Kasumi-1 (cell line): ENCODE measurements around the gene URI1.
"Not testable (repeated sequence)": the region's sequence is repeated elsewhere in the genome, so short reads cannot be mapped to it uniquely, and the experiment has no call there.

Source experiments
- DNase-seq, 2 experiments: peaks; one replicate each; lab custom pipeline; 2025; lab: John Stamatoyannopoulos, UW

The URI1 gene

DNA sequence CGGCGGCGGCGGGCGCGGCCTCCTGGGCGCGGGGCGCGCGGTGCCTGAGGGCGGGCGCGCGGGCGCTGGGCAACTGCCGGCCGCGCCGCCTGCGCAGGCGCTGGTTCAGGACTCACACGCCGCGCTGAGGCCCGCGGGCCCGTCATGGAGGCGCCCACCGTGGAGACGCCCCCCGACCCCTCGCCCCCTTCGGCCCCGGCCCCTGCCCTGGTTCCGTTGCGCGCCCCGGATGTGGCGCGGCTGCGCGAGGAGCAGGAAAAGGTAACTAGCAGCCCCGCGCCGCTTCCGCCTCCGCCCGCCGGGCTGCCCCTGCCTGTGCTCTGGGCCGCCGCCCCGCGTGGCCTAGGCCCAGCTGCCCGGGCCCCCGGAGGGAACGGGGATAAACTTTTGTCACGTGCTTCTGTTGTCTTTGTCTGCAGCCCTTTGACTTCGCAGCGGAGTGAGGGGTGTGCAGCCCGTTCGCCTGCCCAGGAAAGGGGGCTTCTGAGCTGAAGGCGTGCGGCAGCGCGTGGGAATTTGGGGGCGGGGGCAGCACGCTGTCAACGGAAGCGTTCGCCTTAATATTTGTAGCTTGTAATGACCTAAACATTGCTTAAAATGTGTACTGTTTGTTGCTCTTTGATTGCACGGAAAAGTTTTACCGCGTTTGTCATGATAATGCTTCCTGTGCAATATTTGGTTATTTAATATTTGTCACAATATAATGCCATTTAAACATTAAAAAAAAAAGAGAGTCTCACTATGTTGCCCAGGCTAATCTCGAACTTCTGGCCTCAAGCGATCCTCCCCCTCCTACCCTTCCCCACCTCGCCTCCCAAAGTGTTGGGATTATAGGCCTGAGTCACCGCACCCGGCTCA, 594 bp downstream of the URI1 start:
- peak; percentile 39 to 50 for DNase-seq

DNA sequence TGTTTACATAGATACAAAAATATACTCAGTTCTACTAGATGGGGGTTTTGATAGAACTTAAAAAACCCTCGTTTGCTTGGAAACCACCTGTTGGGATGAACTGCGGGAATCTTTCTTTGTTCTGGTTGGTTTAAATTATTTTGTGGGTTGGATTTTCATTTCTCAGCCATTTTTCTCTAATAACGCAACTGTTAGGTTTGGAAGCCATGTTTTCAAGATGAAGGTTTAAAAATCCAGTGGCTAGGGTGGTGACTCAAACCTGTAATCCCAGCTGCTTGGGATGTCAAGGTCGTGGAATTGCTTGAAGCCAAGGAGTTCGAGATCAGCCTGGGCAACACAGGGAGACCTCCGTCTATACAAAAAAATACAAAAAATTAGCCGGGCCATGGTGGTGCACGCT, 1.6 kb downstream of the URI1 start:
- DNase-seq, result no peak

DNA sequence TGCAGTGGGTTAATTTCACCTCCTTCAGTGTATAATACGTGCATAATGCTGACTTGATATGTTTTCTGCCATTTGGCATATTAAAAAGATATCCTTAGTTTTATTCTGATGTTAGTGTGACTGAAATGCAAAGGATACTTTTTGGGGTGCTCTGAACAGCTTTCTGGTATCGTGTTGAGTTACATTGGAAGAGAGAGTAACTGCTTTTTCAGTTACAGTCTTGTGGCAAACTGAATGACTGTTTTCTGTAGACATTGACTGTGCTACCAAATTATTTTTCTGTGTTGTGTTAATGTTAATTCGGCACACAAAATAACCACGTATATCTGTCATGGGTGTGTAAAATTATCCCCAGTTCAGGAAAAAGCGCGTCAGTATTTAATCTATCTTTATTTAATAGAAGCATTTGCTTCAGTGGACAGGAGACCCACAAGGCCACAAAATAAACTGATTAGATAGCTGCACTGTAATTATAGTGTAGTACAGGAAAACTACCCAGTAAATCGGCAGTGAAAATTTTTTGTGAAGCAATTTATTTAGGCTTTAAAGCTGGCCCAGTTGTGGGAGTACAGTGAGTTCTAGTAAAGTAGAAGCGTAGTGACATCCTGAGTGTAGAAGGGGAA, 2.5 kb downstream of the URI1 start:
- DNase-seq, result no peak

DNA sequence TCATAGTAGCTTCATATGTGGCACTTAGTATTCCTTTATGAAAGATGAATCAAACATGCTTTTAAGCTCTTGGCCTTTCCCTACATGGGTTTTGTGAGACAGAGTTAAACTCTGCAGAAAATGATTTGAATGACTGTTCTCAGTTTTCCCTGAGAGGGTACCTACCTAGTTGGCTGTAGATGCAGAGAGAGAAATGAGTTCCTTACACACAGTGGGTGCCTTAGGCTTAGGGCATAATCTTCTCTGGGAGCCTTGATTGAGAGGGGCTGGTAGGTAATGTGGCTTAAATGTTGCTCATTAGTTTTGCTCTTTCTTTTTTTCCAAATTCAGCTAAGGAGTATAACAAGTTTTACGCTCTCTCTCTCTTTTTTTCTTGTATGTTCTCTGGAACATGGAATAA, 3.0 kb downstream of the URI1 start:
- DNase-seq, result no peak

DNA sequence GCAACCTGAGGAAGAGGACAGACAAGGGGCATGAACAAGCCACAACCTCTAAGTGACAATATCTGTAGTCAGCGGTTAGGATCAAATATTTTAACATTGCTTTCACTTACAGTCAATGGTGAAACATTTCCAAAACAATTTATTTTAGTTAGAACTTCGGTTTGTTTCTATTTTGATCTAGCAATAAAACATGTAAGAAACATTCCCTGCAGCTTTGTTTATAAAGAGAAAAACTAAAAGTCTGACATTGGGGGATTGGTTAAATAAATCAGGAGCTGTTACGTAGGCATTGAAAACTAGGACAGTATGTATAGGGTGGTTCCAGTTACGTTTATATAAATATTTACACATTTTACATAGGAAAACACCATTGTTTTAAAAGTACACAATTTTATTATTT, 3.4 kb downstream of the URI1 start:
- no peak for DNase-seq

DNA sequence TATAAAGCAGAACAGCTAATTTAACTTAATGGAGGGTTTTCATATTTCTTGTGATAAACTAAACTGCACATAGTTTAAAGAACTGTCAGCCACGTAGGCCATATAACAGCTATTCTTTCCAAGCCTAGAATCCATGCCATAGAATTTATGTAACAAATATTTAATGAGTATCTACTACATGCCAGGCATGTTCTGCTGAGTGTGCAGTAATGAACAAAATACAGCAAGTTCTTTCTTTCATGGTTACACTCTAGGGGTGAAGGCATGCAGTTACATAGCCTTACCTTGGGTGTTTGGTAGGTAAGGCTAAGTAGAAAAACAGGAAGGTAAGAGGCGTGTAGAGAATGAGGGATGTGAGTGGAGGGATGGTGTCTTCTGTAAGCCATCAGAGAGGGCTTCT, 4.6 kb downstream of the URI1 start:
- DNase-seq, result no peak

DNA sequence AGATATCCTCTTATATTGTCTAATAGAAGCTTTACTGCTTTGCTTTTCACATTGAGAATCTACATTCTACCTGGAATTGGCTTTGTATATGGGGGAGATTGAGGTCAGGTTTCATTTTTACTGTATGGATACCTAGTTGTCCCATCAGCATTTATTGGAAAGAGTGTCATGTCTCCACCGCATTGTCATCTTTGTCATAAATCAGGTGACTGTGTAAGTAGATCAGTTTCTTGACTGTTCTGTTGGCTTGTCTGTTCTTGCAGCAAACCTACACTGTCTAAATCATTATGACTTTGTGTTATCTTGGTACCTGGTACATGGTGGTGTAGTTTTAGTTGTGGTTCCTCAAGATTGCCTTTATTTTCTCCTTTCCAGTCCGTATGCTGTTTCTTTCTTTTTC, 5.8 kb downstream of the URI1 start:
- no peak for DNase-seq

DNA sequence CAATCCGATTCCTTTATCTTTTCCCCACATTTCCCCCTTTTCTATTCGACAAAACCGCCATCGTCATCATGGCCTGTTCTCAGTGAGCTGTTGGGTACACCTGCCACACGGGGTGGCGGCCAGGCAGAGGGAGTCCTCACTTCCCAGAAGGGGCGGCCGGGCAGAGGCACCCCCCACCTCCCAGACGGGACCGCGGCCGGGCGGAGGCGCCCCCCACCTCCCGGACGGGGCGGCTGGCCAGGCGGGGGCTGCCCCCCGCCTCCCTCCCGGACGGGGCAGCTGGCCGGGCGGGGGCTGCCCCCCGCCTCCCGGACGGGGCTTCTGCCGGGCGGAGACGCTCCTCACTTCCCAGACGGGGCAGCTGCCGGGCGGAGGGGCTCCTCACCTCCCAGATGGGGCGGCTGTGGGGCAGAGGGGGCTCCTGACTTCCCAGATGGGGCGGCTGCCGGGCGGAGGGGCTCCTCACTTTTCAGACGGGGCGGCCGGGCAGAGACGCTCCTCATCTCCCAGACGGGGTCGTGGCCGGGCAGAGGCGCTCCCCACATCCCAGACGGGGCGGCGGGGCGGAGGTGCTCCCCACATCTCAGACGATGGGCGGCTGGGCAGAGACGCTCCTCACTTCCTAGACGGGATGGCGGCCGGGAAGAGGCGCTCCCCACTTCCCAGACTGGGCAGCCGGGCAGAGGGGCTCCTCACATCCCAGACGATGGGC, 6.9 kb downstream of the URI1 start:
- DNase-seq, result not testable (repeated sequence)

DNA sequence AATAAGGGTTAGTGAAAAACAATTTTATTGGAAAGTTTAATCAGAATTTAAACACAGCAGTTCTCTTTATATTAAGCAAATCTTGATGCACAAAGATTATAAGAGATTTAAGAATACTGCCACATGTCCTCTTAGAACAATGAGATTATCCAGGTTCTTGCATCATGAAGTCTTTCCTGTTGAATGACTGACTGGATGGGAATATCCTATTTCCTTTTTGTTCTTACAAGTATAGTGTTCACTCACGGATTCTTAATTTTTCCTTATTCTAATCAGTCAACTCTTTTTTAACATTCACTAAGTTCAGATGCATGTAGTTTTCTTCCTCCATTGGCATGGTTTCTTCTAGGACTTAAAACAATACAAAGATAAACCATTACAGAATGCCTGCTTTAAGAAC, 10.1 kb downstream of the URI1 start:
- DNase-seq, result no peak

DNA sequence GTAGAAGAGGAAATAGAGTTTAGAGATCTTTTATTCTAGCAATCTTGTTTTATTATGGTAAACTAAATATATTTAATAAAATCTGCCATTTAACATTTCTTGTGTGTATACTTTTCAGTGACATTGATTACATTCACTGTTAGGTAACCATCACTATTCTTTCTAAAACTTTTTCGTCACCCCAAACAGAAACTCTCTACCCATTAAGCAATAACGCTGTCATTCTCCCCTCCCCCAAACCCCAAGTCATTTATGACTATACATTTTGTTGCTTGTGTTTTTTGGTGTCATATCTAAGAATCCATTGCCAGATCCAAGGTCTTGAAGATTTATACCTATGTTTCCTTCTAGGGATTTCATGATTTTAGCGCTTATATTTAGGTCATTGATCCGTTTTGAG, 10.6 kb downstream of the URI1 start:
- DNase-seq, result no peak

DNA sequence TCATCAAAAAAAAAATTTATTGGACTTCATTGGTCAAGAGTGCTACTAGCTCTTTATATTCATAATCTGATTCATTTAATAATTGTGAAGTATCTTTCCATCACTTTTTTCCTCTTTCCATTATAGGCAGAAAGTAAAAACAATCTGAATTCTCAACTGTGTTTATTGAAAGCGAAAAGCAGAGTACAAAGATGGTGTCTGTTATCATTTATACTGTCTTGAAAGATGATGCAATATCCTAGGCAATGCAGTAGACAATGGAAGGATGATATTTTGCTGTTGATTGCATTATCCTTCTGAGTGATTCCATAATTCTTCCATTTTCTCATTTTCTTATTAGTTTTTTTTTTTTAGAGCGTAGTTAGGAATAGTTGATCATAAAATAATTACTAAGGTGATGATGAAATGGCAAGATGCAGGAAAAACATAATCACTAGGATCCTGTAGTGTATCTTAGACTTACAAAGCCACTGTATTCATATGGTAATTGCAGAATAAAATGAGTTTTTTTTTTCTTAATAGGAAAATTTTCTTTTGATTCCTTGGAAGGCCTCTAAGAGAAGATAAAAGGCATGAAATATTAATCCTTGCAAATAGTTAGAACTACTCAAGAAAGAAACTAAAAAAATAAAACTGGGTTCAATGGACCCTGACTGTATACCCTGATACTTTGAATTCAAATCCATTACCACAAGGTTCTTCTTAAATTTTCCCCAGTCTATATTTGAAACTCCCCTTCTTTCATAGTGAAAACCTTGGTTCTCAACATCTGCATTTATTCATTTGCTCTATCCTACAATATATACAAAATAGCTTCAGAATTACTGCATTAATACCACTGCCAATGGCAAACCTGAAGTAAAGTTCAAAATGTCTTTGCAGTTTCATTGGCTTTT, 11.6 kb downstream of the URI1 start:
- no peak for DNase-seq

DNA sequence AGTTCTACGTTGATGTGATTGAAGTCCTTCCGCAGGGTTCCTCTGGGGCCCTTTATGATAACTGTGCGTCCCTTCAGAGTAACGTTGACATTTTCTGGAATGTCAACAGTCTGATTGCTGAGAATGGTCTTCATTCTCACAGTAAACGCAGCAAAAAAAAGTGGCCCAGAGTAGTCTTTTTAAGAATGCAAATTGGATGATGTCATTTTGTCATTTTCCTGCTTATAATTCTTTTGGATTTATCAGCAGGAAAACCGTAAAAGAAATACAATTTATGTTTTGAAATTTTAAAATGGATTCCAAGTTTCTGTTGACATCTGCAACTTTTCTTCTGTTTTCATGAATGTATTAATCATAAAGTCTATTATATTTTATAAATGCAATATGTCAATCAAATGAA, 14.8 kb downstream of the URI1 start:
- DNase-seq, result no peak

DNA sequence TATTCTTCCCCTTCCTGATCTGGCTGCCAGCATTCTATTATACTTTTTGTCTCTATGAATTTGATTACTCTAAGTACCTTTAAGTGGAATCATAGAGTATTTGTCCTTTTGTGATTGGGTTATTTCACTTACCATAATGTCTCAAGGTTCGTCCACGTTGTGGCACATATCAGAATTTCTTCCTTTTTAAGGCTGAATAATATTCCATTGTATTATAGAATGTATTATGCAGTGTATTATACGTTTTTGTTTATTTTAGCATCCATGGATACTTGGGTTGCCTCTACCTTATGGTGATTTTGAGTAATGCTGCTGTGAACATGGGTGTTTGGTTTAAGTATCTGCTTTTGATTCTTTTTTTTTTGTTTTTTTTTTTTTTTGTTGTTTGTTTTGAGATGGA, 19.3 kb downstream of the URI1 start:
- no peak for DNase-seq

DNA sequence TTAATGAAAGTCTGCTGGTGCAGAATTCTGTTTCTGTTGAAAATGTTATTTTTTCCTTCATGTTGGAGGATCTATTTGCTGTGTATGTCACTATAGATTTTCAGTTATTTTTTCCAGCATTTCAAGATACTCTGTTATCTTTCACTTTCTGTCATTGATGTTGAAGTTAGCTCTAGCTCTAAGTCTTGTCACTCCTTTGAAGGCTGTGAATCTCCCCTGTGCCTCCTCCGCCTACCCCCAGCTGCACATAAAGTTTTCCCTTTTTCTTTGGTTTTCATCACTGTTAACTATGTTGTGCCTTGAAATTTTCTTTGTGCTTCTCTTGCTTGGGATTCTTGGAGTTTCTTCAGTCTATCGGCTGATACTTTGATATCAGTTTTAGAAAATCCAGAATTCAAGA, 20.8 kb downstream of the URI1 start:
- DNase-seq, result no peak

DNA sequence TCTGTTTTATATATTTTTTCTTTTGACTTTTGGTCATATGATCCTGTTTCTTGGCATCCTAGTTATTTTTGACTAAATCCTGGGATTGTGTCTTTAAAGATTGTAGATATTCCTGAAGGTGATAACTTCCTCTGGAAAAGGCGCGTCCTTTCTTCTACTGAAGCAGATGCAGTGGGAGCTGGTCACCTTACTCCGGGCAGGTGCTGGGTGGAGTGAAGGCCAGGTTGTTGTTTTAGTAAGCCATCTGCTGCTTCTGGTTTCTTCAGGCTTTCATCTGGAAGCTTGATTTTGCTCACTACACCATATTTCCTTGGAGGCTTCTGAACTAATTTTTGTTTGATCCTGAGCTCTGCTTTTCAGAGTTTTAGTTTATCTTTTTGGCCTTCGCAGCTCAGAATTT, 21.5 kb downstream of the URI1 start:
- DNase-seq, result no peak

DNA sequence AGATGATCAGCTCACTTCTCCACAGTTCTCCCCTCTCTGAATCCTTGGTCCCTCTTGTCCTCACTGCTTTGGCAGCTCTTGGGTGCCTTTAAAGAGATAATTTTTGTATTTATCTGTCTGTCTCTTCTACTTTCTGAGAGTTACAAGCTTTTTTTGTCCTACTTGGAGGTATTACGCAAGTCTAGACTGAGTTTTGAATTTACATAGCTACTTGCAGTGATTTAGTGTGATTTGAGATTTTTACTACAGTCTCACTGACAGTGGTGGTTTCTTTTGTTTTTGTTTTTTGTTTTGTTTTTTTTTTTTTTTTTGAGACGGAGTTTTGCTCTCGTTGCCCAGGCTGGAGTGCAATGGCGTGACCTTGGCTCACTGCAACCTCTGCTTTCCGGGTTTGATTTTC, 22.1 kb downstream of the URI1 start:
- no peak for DNase-seq

DNA sequence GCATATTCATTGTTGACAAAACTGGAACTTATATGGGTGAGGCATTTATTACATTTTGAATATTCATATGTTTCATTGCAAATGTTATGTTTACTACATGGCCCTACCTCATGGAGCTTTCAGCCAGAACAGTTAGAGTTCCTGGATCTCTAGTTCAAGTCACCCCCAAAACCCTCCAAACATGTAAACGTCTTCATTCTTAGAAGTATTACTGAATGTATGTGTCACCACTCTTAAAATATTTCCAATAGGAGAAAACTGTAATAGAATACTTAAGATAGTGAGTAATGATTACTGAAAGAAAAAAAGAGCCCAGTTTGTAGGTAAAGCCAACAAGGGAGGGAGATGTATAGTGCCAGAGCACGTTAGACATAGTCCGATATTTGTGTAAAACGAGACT, 23.5 kb downstream of the URI1 start:
- no peak for DNase-seq

DNA sequence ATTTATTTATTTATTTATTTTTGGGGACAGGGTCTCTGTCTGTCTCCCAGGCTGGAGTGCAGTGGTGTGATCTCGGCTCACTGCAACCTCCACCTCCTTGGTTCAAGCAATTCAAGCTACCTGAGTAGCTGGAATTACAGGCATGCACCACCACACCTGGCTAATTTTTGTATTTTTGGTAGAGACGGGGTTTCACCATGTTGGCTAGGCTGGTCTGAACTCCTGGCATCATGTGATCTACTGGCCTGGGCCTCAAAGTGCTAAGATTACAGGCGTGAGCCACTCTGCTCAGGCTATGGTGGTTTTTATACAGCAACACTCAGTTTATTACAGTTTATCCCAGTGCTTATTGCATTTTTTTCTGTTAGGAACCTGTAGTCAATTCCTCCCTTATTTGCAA, 24.1 kb downstream of the URI1 start:
- DNase-seq, result not testable (repeated sequence)

DNA sequence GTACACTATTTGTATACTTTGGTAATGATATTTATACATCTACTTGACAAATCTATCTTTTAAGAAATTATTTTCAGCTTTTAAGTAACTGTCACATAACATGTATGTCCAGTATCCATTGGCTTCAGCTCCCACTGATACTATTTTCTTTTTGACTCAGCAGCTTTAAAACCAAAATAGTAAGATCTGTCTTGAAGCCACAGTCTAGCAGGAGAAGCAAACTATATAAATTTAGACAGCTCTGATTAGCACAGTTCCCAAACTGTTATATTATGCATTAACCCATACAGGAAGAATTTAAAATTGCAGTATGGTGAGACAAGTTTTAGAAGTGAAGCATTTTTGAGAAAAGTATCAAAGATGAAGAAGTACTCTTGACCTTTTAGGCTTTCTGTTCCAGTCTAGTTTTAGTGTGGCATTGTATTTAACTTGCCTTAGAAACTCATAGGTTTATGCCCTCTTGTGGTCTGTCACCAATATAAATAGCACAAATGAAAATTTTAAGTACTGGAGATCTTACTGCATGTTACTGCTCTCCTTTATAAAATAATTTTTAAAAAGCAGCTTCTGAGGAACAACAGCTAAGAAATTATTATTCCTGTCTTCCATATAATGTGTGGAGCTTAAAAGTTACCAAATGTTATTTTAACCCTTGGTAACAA, 24.7 kb downstream of the URI1 start:
- DNase-seq, result peak; percentile 43 to 58

DNA sequence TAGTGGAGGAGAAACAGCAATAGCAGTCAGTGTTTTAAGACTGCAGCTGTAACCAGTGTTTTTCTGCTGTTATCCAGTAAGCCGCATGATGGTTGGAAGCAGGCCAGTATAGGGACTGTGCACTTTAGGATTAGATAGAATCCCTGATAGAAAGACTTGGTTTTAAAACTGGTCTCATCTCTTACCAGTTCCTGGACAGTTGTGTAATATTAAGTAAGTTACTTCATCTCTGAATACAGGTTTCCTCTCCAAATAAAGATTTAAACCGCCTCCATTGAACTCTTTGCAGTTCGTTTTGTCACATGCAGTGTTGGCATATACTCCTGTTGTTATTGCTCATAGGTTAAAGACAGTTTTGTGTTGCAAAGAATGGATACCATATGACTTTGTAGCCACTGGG, 25.6 kb downstream of the URI1 start:
- peak; percentile 73 to 81 for DNase-seq

DNA sequence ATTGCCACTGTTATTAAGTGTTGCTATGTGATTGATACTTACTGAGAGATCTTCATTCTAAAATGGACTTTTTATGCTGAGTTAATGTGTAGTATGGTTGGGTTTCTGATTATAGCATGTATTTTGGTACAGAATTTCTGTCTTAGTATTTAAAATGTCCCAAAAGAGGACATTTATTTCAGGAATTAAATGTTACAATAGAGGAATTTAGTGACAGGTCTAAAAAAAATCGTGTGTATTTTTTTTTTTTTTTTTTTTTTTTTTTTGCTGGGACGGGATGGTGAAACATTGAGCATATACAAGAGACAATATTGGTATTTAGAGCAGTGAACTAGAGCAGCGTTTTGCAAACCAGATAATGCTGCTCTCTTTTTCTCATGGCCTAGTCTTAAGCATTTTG, 27.9 kb downstream of the URI1 start:
- DNase-seq, result no peak

DNA sequence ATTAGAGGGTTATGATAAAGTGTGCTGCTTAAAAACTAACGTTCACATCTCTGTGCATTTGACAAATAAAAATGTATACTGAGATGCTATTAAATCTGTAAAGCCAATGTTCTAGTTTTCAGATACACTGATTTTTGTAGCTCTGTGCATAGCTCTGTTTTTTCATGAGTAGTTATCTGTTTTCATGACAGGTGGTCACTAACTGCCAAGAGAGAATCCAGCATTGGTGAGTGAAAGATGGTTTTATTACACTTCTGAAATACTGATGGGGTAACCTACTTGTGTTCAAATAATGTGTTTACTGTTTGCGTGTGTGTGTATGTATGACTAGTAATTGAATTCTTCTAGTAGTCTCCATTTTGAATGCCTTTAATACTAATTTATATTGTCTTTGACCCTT, 29.0 kb downstream of the URI1 start:
- no peak for DNase-seq
